Measurements from ENCODE around the gene TPRX2.
A peak's percentile ranks its signal among the peaks of the same experiment; 100 is the strongest.
"Not testable (repeated sequence)": the region's sequence is repeated elsewhere in the genome, so short reads cannot be mapped to it uniquely, and the experiment has no call there.

Gene TPRX2

DNA sequence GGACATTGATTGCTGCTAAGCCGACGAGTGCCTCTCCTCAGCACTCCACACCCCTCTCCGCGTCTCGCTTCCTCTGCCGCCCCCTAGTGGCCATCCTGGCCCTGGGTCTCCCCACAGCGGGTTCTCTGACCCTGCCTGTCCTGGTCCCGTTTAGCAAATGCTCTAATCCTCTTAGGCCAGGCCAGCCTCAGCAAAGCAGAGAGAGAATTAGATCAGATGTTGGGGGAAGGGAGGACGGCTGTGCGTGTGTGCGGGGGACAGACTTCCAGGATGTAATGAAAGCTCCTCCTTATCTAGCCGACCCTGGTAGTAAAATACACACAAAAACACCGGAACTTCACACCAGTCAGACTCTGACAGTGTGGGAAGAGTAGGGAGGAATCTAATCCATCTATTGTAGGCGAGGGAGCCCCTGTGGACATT is 4.5 kb downstream of the TPRX2 start:
- peak; percentile 31 for DNase-seq (ENCODE audit: extremely low read depth, low read depth)
- TF ChIP-seq, protein P1, sequence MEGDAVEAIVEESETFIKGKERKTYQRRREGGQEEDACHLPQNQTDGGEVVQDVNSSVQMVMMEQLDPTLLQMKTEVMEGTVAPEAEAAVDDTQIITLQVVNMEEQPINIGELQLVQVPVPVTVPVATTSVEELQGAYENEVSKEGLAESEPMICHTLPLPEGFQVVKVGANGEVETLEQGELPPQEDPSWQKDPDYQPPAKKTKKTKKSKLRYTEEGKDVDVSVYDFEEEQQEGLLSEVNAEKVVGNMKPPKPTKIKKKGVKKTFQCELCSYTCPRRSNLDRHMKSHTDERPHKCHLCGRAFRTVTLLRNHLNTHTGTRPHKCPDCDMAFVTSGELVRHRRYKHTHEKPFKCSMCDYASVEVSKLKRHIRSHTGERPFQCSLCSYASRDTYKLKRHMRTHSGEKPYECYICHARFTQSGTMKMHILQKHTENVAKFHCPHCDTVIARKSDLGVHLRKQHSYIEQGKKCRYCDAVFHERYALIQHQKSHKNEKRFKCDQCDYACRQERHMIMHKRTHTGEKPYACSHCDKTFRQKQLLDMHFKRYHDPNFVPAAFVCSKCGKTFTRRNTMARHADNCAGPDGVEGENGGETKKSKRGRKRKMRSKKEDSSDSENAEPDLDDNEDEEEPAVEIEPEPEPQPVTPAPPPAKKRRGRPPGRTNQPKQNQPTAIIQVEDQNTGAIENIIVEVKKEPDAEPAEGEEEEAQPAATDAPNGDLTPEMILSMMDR (IDR thresholded peaks at IDR 0.05; ENCODE audit: low read depth, low read length, missing control alignments) = peak; percentile 99
- no peak overlapping the region for H3K4me3 ChIP-seq (replicated peaks; ENCODE audit: low read depth, low read length)

DNA sequence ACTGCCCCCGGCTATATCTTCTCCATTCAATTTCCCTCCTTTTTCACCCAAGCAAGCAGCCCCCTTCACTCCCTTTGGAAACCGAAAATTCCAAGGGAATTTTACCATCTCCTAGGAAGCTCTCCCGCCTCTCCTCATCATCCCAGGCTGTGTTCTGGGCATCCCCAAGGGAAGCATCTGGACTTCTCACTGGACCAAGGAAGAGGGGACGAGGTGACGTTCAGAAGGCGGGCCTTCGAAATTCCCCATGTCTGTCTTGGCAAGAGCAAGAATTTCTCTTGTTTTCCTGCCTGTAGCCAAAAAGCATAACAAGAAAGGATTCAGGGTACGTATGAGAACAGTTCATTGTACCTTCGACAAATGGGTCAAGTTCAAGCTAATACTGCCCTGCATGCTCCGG is 6.1 kb downstream of the TPRX2 start:
- H3K4me3 ChIP-seq (replicated peaks; ENCODE audit: low read depth, low read length) = no peak overlapping the region
- TF ChIP-seq, protein P1 (IDR thresholded peaks at IDR 0.05; ENCODE audit: low read depth, low read length, missing control alignments) = no peak
- no peak for DNase-seq (ENCODE audit: extremely low read depth, low read depth)

DNA sequence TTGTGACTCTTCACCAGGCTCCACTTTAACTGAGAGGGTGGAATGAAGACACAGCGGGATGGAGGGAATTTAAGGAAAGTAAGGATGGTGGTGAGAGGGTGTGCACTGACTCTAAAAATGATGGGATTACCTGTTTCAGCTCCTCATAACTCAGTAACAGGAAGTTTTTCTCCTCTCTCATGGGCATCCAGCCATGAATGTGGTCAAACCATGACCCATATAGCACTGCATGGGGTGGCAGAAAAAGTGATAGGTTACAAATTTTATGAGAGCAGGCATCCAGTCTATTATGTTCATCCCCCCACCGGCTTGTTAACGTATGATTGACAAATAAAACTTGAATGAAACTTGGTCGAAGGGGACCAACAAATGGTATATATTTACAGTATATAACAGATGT is 19.9 kb downstream of the TPRX2 start:
- TF ChIP-seq, protein P1 (IDR thresholded peaks at IDR 0.05; ENCODE audit: low read depth, low read length, missing control alignments) = no peak
- no peak overlapping the region for H3K4me3 ChIP-seq (replicated peaks; ENCODE audit: low read depth, low read length)
- DNase-seq (ENCODE audit: extremely low read depth, low read depth) = no peak

DNA sequence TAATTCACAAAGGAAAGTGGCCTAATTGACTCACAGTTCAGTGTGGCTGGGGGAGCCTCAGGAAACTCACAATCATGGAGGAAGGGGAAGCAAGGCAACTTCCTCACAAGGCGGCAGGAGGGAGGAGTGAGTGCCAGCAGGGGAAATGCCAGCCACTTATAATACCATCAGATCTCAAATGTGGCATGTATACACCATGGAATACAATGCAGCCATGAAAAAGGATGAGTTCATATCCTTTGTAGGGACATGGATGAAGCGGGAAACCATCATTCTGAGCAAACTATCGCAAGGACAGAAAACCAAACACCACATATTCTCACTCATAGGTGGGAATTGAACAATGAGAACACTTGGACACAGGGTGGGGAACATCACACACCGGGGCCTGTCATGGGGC is 20.4 kb downstream of the TPRX2 start:
- DNase-seq (ENCODE audit: extremely low read depth, low read depth); H3K4me3 ChIP-seq (replicated peaks; ENCODE audit: low read depth, low read length): not testable (repeated sequence)

DNA sequence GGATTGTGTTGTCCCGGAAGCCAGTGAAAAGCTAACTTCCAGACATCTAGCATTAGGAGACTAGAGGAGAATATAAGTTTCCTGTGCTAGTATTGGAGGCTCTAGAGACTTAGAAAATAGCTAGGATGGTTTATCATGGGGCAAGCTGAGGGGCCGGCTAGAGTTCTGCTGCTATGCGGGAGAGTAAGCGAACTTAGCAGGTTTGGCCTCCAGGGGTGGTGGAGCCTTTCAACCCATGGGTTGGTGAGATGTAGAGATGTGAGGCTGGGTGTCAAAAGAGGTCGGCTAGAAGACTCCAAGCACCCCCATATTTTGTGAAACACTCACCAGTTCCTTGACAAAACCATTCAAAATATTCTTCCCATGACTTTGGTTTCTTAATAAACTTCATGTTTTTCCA is 22.7 kb downstream of the TPRX2 start:
- TF ChIP-seq, protein P1 (IDR thresholded peaks at IDR 0.05; ENCODE audit: low read depth, low read length, missing control alignments) = no peak
- DNase-seq (ENCODE audit: extremely low read depth, low read depth) = no peak
- H3K4me3 ChIP-seq (replicated peaks; ENCODE audit: low read depth, low read length) = no peak overlapping the region

DNA sequence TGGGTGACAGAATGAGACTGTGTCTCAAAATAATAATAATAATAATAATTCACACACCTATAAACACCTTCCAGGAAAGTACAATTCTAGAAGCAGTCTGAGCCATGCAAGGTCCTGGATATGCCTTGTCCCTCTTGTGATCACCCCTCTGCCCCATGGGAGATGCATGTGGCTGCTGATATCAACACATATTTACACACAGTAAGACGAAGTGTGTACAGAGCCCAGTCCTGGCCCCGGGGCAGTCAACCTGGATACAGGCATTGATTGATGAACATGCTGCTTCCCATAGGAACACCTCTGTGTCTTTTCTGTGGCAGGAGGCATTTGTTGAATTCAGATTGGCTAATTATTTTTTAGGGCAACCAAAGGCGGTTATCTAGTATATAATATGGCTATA is 23.9 kb downstream of the TPRX2 start:
- H3K4me3 ChIP-seq (replicated peaks; ENCODE audit: low read depth, low read length) = no peak overlapping the region
- DNase-seq (ENCODE audit: extremely low read depth, low read depth) = no peak
- TF ChIP-seq, protein P1 (IDR thresholded peaks at IDR 0.05; ENCODE audit: low read depth, low read length, missing control alignments) = no peak

DNA sequence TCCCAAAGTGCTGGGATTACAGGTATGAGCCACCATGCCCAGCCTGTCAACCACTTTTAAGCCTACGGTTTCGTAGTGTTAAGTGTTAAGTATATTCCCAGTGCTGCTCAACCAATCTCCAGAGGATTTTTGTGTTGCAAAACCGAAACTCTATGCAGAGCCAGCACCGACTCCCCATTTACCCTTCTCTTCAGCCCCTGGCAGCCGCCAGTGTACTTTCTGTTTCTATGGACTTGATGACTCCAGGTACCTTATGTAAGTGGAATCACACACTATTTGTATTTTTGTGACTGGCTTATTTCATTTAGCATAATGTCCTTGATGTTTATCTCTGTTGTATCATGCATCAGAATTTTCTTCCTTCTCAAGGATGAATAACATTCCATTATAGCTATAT is 26.0 kb downstream of the TPRX2 start:
- TF ChIP-seq, protein P1 (IDR thresholded peaks at IDR 0.05; ENCODE audit: low read depth, low read length, missing control alignments) = no peak
- DNase-seq (ENCODE audit: extremely low read depth, low read depth) = no peak
- H3K4me3 ChIP-seq (replicated peaks; ENCODE audit: low read depth, low read length) = no peak overlapping the region

Measured in HFF-Myc (cell line).